GM15510 (cell line): Measurements from ENCODE around the gene TBC1D9B.

Experiments used
- POLR2A ChIP-seq: IDR thresholded peaks from 3 replicates; pipeline ENCODE4 v1.6.1; 2011; ENCODE audit warnings: borderline replicate concordance; ENCODE audit not compliant: insufficient read length; ENCODE audit errors: extremely low read depth

Gene TBC1D9B

GRCh38 chr5:179914032-179914755, 6.5 kb upstream of the TBC1D9B start:
- TF ChIP-seq POLR2A = no peak

DNA sequence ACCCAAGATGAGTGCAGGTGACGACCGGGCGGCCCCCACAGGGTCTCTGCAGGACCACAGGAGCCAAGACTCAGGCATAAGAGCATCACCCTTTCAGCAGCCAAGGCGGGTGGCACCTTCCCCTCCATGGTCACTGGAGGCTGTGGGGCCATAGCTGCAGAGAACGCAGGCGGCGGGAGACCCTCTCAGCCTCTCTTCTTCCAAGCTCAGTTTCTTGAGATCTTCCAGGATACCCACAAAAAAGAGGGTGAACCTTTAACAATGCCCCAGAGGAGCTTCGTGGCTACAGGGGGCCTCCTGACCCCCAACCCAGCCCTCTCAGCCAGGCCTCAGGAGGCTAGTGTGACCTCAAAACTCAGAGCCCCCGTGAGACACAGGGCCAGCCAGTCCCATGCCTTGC, 5.8 kb upstream of the TBC1D9B start:
- TF ChIP-seq POLR2A = no peak

GRCh38 chr5:179912951-179913350, 5.3 kb upstream of the TBC1D9B start:
- no peak for TF ChIP-seq POLR2A

DNA sequence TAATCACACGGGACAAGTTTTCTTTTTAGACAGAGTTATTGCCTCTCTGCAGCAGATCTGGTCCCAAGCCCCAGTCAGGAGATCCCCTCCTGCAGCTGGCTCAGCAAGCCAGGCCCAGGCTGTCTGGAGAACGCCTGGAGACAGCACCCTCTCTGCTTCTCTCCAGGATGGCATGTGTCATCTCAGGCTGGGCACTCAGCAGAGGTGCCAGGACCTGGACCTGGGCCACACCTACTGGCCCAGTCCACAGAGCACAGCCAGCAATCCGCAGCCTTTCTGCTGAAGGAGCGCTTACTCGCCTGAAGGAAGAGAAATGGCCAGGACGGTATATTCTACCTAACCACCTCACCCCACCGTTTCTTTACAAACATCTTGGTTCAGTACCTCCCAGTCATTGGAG, 4.7 kb upstream of the TBC1D9B start:
- TF ChIP-seq POLR2A = no peak

DNA sequence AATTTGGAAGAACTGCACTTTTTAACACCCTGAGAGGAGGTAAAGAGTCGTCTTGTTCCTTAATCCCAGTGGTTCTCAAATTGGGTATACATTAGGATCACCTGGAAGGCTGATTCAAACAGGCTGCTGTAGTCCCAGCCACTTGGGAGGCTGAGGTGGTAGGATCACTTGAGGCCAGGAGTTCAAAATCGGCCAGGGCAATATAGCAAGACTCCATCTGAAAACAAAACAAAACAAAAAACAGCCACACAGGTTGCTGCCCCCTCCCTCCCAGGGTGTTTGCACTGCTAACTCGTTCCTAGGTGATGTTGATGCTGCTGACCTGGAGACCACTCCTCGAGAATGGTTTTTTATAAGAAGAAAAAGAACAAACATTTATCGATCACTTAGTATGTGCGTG, 1.5 kb upstream of the TBC1D9B start:
- TF ChIP-seq POLR2A = no peak

DNA sequence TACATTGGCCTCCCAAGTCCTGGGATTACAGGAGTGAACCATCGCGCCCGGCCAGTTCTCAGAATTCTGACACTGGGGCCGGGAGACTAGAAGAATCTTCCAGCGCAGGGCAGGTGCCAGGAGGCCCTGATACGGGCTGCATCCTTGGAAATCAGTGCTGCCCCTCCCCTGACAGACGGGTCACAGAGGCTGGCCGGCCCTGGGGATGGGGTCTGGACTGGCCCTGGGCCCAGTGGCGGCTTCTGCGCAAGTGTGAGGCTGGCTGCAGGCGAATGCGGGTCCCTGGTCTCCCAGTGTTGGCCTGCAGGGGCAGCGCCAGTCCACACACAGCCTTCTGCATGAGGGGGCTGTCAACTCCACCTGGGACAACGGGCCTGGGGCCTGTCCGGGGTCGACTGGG, 831 bp upstream of the TBC1D9B start:
- no peak for TF ChIP-seq POLR2A

DNA sequence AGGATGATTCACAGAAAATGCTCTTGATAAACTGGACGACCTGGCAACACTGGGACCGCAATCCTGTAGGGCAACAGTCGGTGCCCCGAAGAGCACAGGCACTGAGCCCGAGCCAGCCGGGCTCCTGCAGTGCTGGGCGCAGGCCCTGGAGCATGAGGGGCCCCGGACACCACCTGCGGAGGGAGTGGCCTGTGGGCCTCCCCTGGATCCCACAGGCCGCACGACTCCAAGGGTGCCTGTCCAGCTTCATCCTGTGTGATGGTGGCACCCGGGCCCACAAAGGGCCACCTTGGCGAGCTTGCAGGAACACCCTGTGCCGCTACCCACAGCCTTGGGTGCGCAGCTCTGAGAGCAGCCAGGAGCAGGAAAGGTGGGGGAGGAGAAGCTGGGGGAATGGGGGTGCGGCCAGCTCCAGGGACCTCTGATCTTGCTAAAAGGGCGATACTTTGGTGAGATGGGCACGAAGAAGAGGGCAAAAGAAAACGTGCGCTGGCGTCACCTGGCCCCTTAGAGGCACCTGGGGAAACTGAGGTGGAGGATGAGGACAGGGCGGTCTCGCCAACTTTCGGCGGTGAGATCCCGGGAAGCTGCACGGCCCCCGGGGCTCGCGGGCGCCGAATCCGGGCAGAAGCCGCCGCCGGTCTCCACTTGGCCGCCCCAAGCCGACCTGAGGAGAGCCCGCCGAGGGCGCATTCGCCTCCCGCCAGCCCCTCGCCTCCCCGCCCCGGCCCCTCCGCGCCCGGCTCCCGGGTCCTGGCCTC, 722 bp downstream of the TBC1D9B start:
- no peak for TF ChIP-seq POLR2A

DNA sequence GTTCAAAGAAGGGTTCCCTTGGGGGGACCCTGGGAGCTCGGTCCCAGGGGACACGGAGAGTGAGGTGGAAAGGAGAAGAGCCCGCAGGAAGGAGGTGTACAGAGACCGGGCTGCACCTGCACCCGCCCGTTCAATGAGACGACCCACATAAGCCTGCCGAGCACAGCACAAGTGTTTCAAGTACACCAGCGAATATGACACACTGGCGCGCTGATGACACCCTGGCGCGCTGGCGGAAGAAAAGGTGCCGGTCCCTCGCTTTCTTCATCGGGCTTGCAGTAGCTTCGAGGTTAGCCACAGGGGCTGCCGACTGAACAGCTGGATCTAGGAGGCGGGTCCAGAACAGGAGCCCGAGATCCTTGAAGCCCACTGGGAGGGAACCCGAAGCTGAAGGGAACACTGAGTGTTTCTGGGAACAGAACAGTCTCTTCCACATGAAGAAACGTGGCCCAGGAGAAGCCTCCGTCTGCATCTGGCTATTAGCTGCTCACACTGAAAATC, 1.4 kb downstream of the TBC1D9B start:
- TF ChIP-seq POLR2A = no peak

DNA sequence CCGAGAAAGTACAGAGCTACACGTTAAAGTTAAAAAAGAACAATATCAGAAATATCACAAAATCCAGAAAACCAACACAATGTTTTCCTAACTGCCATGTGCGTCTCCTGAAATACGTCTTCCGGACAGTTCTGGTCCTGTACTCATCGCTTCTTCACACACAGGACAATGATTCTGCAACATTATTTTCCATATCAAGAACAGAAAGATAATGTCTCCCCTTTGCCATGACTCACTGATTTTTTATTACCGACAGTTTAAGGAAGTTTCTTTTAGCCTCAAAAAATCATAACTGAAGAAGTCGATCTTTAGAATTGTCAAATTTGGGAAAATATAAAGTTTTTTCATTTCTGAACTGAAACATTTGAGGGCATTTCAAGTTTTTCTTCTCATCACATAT, 2.5 kb downstream of the TBC1D9B start:
- TF ChIP-seq POLR2A = no peak

DNA sequence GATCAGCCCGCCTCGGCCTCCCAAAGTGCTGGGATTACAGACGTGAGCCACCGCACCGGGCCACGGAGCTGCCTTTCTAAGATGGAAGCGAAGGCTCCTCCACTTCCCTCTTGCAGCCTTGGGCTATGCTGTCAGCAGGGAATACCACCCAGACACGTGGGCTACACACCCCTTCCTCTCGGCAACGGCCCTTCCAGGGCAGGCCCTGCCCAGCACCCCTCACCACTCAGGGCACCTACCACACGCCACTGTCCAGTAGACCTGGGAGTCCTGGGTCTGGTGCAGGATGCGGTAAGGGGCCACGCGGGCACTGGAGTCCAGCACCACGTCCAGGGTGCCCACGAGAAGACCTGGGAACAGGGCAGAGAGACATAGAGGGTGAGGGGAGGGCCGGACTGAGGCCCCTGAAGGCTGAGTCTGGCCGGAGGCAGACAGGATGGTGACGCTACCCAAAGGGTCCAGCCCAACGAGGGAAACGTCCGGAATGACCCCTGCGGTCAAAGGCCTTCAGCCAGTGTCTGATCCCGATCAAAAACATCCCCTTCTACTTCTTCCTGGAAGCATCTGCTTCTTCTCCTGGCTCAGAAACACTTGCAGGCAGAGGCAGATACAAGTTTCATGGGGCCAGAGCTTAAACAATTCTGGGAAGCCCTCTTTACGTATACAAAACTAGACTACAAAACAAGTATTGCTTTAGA, 3.1 kb downstream of the TBC1D9B start:
- no peak for TF ChIP-seq POLR2A

- no peak for TF ChIP-seq POLR2A
Observed at GRCh38 chr5:179902763-179903158, 4.9 kb downstream of the TBC1D9B start.

DNA sequence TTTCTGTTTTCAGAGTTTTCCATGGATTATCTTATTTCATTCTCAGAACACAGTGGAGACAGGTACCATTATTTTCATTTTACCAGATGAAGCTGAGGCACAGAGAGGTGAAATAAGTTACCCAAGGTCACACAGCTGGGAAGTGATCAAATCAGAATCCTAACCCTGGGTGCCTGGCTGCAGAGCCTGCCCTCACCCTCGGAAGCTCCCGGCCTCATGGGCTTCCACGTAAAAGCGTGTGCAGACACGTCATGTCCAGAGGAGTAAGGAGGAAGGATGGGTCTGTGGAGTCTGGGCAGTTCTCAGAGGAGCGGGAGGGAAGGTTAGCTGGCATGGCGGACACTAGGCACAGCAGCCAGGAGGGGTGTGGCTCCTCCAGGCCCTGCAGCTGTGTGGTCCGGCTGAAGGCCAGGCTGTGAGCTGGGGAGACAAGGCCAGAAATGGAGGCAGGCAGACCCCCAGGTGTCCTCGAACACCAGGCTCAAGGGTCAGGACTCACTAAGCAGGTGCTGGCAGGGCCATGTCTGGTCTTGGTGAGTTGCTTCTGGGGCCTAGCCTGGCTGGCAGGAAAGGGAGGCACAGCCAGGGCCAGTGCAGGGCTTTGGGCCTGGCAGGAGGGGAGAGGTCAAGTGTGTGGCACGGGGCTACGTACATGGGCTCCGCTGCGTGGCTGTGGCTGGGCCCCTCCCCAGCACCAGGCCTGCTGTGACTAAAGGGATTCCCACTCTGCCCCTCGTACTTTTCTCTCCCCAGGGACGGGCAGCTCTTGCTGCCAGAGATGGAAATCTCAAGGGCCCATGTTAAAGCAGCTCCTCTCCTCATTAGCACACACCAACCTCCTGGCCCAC, 5.6 kb downstream of the TBC1D9B start:
- TF ChIP-seq POLR2A = no peak

GRCh38 chr5:179901462-179901861, 6.2 kb downstream of the TBC1D9B start:
- no peak for TF ChIP-seq POLR2A

GRCh38 chr5:179900711-179901110, 7.0 kb downstream of the TBC1D9B start:
- no peak for TF ChIP-seq POLR2A
